RWPE2 (cell line): Measurements from ENCODE around the gene PCSK6.
A peak's percentile ranks its signal among the peaks of the same experiment; 100 is the strongest.

Experiments used
- ATAC-seq: fragments of 200-7000 bp; cut with Tn5 transposase; 3 replicates; pipeline ENCODE4 v1.9.1; 2021; ENCODE audit warnings: low read depth
- DNase-seq: peaks from one replicate; pipeline ENCODE4 v3.0.0-alpha.2; 2020; ENCODE audit warnings: low spot score
- H3K27ac ChIP-seq: fragments of 450-650 bp; 2 replicates; pipeline ENCODE4 v1.5.1; 2017; ENCODE audit warnings: mild to moderate bottlenecking; ENCODE audit not compliant: poor library complexity, severe bottlenecking
- H3K27me3 ChIP-seq: fragments of 250-450 bp; sonication (Bioruptor Pico); 2 replicates; pipeline ENCODE4 v1.5.1; 2021; ENCODE audit warnings: mild to moderate bottlenecking, moderate library complexity; ENCODE audit not compliant: insufficient read depth, poor library complexity, severe bottlenecking
- H3K36me3 ChIP-seq: fragments of 250-450 bp; sonication (Bioruptor Pico); 2 replicates; pipeline ENCODE4 v1.5.1; 2020; ENCODE audit warnings: low read depth, mild to moderate bottlenecking, moderate library complexity
- H3K4me1 ChIP-seq: fragments of 250-450 bp; sonication (Bioruptor Pico); 2 replicates; pipeline ENCODE4 v1.5.1; 2021; ENCODE audit warnings: mild to moderate bottlenecking, moderate library complexity; ENCODE audit not compliant: insufficient read depth, poor library complexity, severe bottlenecking
- H3K4me3 ChIP-seq: fragments of 250-450 bp; sonication (Bioruptor Pico); 2 replicates; pipeline ENCODE4 v1.5.1; 2021; ENCODE audit warnings: mild to moderate bottlenecking, moderate library complexity; ENCODE audit not compliant: severe bottlenecking
- H3K9me3 ChIP-seq: fragments of 250-450 bp; sonication (Bioruptor Pico); 2 replicates; pipeline ENCODE4 v1.5.1; 2021; ENCODE audit warnings: mild to moderate bottlenecking, moderate library complexity; ENCODE audit not compliant: severe bottlenecking
- CTCF ChIP-seq: fragments of 450-650 bp; IDR thresholded peaks from one replicate; pipeline ENCODE4 v1.5.1; 2017; ENCODE audit warnings: mild to moderate bottlenecking, moderate library complexity; ENCODE audit not compliant: poor library complexity, severe bottlenecking

The PCSK6 gene

GRCh38 chr15:101390060-101390459 is 99.4 kb downstream of the PCSK6 start:
- Histone ChIP-seq H3K27me3 (no peaks in the 10 kb centered on the region), H3K4me3 (no peak overlapping the region), H3K27ac (no peak overlapping the region), H3K4me1 (no peaks in the 10 kb centered on the region), H3K36me3 (no peaks in the 10 kb centered on the region), H3K9me3 (no peaks in the 10 kb centered on the region)
- no peak for ATAC-seq
- no peak for TF ChIP-seq CTCF
- DNase-seq, result peak; percentile 70

DNA sequence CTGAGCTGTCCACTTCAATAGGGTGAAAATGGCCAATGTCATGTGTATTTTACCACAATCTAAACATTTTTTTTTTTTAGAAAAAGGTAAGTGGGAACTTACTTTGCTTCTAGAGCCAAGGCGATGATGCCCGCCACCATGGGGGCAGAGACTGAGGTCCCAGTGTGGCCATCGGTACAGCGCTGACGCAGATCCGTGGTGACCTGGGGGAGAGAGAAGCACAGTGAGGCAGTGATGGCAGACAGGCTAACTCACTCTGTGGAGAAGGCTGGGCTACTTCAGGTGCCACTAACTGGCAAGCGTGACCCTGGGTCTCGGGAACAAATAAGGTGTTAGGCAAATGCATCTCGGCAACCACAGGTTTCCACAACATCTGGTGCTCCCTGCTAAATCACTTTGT is 100.1 kb downstream of the PCSK6 start:
- Histone ChIP-seq H3K4me1 (no peaks in the 10 kb centered on the region), H3K36me3 (no peaks in the 10 kb centered on the region), H3K27ac (no peak overlapping the region), H3K9me3 (no peaks in the 10 kb centered on the region), H3K27me3 (no peaks in the 10 kb centered on the region), H3K4me3 (no peak overlapping the region)
- DNase-seq (peak; percentile 57), ATAC-seq (no peak)
- no peak for TF ChIP-seq CTCF

DNA sequence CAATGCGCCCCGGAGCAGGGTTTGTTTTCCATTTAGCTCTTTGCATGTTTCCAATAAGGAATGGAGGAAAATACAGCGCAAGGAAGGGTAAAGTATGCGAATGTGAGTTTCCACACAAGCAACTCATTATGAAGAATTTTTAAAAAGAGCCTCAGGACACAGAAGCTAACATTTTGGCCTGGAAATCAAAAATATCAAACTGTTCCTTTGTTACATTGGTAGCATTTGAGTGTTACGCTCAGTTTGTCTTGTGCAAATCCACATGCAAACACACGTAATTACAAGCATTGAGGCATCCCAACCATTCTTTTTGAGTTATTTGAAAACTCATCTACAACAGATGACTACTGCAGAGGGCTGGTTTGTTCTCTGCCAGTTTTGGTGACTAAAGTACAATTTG is 101.5 kb downstream of the PCSK6 start:
- no peak overlapping the region for H3K4me3 ChIP-seq
- TF ChIP-seq CTCF, result no peak
- ATAC-seq, result no peak

DNA sequence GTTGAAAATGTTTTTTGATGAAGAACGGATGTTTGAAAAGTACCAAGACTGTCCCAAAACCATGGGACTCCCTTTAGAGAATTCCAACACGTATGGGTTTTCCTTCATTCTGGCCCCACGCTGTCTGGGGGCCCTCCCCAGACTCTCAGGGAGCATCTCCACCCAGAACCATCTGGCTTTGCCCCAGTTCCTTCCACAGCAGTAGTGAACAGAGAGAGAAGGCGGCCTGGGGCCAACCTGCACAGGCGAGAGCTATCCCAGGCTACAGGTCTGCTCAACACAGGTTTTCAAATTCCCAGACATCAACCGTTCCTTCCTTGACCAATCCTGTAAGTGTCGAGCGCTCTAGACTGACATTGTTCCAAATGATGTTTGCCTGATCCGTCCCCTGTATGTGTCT is 101.9 kb downstream of the PCSK6 start:
- no peak for ATAC-seq
- no peak for TF ChIP-seq CTCF
- H3K4me3 ChIP-seq, result no peak overlapping the region
- no peaks in the 10 kb centered on the region for H3K4me1 ChIP-seq
- peak; percentile 43 for DNase-seq
- no peaks in the 10 kb centered on the region for H3K36me3 ChIP-seq
- H3K27me3 ChIP-seq, result no peaks in the 10 kb centered on the region
- H3K9me3 ChIP-seq, result no peaks in the 10 kb centered on the region
- H3K27ac ChIP-seq, result no peak overlapping the region

More for the DNA sequence above, 101.5 kb downstream of the PCSK6 start:
- no peak for DNase-seq
- Histone ChIP-seq H3K36me3 (no peaks in the 10 kb centered on the region), H3K27ac (no peak overlapping the region), H3K4me1 (no peaks in the 10 kb centered on the region), H3K9me3 (no peaks in the 10 kb centered on the region), H3K27me3 (no peaks in the 10 kb centered on the region)

DNA sequence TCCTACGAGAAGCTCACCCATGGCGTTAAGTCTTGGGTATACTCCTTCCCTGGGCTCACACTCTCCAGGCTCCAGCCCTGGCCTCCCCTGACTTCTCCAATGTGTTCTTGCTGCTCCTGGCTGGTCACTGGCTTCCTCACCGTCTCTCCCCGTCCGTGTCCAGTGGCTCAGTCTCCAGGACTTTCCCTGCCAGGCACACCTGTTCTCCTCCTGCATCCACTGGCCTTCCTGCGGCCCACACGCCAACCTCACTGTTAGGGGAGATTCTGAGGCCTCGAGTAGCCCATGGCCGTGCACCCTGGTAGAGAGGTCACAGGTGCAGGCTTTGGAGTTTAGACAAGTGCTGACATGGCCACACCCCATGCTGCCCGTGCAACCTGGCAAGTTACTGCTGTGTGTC is 102.5 kb downstream of the PCSK6 start:
- H3K27ac ChIP-seq, result no peak overlapping the region
- no peak overlapping the region for H3K4me3 ChIP-seq
- H3K4me1 ChIP-seq, result no peaks in the 10 kb centered on the region
- ATAC-seq (peak; percentile 10; the same call in 1 of the 3 replicates), DNase-seq (peak; percentile 62)
- no peak for TF ChIP-seq CTCF
- H3K27me3 ChIP-seq, result no peaks in the 10 kb centered on the region
- no peaks in the 10 kb centered on the region for H3K9me3 ChIP-seq
- H3K36me3 ChIP-seq, result no peaks in the 10 kb centered on the region
